Lower lobe of right lung (tissue), 2 donors: ENCODE results near the gene PAPOLA. TPM values are rescaled to one million over a fixed set of nuclear protein-coding genes. Genes with fewer than 3 reads are reported as not detected.

Experiments used
- ATAC-seq, 2 donors: fragments of 200-7000 bp; cut with Tn5 transposase; one replicate each; pipeline ENCODE4 v1.9.1; 2020 to 2022; ENCODE audit warnings: mild to moderate bottlenecking in 2 of 2, moderate library complexity in 2 of 2
- DNase-seq: peaks from one replicate; pipeline ENCODE4 v3.0.0-alpha.2; 2020
- H3K27ac ChIP-seq: fragments of 200-600 bp; one replicate; pipeline ENCODE4 v1.8.0; 2022
- H3K27me3 ChIP-seq: fragments of 200-600 bp; one replicate; pipeline ENCODE4 v1.8.0; 2022; ENCODE audit warnings: low read depth
- H3K36me3 ChIP-seq: fragments of 200-600 bp; one replicate; pipeline ENCODE4 v1.8.0; 2022; ENCODE audit warnings: mild to moderate bottlenecking
- H3K4me1 ChIP-seq: fragments of 200-600 bp; one replicate; pipeline ENCODE4 v1.8.0; 2022
- H3K4me3 ChIP-seq: fragments of 200-600 bp; one replicate; pipeline ENCODE4 v1.8.0; 2022; ENCODE audit warnings: mild to moderate bottlenecking
- H3K9me3 ChIP-seq: fragments of 200-600 bp; one replicate; pipeline ENCODE4 v1.8.0; 2022
- intact Hi-C: fragments of 100-400 bp; cut with DNase I; formaldehyde crosslinking; loops from one replicate; pipeline ENCODE4 v1.11.0; 2022
- total RNA-seq: library from RNA; stranded (reverse); fragmentation: NEBNext Ultra II Directional; extraction: Animal tissue kit (Norgen Biotek cat#: 25700); gene quantifications from one replicate; pipeline ENCODE4 v1.2.1, GENCODE V29; 2021
- TF ChIP-seq, protein P1 (sequence below): fragments of 200-600 bp; IDR thresholded peaks from one replicate; pipeline ENCODE4 v1.8.0; 2022; ENCODE audit warnings: antibody characterized with exemption, mild to moderate bottlenecking
- donor health status: DM: no; HTN: yes; CAD: no; lungs with severe emphysema.

The PAPOLA gene
- total RNA-seq, 1 donor from 2014 or later, result 190 TPM

DNA sequence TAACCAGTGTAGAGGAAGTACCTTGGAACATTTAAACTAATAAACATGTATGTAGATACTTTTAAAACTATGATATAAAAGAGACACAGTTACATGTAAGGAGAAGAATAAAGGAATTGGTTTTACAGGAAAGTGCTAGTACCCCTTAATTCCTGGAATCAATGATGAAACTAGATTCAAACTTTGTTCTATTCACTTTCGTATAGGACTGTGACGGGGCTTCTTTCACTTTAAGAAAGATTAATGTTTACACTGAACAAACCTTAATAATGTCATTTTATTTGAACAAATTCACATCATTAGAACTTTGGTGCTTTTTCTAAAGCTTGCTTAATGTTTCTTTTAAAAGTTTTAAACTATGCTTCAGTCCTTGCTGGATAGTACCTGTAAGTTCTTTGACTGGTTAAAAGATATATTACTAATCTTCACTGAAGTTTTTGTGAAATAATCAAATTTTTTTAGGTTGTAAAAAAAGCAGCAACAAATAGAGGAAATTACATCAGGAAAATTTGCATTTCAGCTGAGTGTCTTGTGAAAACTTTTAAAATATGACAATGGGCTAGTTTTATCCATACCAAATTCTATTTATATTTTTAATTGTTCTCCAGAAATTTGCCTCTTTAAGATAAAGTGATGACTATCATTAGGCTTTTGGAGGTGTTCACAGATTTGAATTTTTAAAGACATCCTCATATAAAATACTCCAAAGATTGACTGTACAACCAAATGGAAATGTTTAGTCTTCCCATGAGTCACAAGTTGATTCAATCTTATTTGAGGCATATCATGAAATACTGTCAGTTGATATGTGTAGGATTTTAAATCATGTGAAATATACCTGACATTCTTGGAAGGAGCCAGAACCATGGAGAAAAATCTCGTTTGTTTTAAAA is 36.2 kb downstream of the PAPOLA start:
- Histone ChIP-seq H3K27ac (no peak overlapping the region), H3K36me3 (peaks cover 57% of the 10 kb centered on the region), H3K4me3 (no peak overlapping the region), H3K27me3 (no peaks in the 10 kb centered on the region), H3K4me1 (no peaks in the 10 kb centered on the region), H3K9me3 (no peaks in the 10 kb centered on the region)
- ATAC-seq, result no peak
- intact Hi-C loops, result no loop called here
- no peak for DNase-seq
- TF ChIP-seq, protein P1, sequence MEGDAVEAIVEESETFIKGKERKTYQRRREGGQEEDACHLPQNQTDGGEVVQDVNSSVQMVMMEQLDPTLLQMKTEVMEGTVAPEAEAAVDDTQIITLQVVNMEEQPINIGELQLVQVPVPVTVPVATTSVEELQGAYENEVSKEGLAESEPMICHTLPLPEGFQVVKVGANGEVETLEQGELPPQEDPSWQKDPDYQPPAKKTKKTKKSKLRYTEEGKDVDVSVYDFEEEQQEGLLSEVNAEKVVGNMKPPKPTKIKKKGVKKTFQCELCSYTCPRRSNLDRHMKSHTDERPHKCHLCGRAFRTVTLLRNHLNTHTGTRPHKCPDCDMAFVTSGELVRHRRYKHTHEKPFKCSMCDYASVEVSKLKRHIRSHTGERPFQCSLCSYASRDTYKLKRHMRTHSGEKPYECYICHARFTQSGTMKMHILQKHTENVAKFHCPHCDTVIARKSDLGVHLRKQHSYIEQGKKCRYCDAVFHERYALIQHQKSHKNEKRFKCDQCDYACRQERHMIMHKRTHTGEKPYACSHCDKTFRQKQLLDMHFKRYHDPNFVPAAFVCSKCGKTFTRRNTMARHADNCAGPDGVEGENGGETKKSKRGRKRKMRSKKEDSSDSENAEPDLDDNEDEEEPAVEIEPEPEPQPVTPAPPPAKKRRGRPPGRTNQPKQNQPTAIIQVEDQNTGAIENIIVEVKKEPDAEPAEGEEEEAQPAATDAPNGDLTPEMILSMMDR, result no peak

DNA sequence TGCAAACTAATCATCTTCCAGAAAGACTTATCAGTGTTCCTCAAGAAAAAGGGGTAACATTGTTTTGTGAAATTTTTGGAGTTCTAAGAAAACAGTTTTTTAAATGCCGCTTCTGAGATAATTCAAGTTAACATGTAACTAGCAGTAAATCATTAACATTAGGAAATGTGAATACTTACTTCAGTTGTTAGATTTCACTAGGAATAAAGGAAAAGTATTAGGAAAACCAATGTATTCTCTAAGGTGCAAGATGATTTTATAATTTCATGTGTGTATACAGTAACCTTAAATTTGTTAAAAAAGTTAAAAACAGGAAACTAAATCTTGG is 36.8 kb downstream of the PAPOLA start:
- H3K27me3 ChIP-seq, result no peaks in the 10 kb centered on the region
- intact Hi-C loops, result no loop called here
- no peak overlapping the region for H3K27ac ChIP-seq
- no peaks in the 10 kb centered on the region for H3K4me1 ChIP-seq
- no peak for DNase-seq
- H3K9me3 ChIP-seq, result no peaks in the 10 kb centered on the region
- peaks cover 56% of the 10 kb centered on the region for H3K36me3 ChIP-seq
- TF ChIP-seq, protein P1, result no peak
- no peak for ATAC-seq
- no peak overlapping the region for H3K4me3 ChIP-seq

DNA sequence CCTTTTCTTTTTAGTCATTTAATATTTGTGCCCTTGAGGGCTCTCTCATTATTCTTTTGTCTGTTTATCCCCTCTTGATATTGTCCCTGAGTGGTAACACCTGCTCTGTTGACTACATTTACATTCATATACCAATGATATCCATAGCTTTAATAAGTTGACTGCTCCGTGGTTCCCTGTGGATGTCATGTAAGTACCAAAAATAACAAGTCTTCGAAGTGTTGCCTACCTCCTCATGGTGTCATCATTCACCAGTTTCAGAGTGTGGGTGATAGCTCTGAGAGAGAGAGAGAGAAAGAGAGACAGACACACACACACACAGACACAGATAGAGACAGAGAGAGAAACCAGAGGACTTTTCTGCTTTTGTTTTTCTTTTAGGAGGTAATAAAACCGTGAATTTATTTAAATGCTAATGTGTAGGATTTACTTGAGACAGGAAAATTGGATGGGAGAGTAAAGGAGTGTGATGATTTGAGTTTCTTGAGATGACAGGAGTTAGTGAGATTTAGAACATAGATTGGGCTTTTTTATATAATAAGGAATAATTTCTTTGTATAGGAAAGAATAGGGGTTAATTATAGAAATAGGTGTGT is 52.2 kb downstream of the PAPOLA start:
- TF ChIP-seq, protein P1, result no peak
- H3K27ac ChIP-seq, result no peak overlapping the region
- DNase-seq (no peak), ATAC-seq (no peak)
- no peak overlapping the region for H3K4me3 ChIP-seq
- intact Hi-C loops, result no loop called here
- H3K36me3 ChIP-seq, result peaks cover 91% of the 10 kb centered on the region
- H3K9me3 ChIP-seq, result no peaks in the 10 kb centered on the region
- no peaks in the 10 kb centered on the region for H3K4me1 ChIP-seq
- H3K27me3 ChIP-seq, result no peaks in the 10 kb centered on the region

DNA sequence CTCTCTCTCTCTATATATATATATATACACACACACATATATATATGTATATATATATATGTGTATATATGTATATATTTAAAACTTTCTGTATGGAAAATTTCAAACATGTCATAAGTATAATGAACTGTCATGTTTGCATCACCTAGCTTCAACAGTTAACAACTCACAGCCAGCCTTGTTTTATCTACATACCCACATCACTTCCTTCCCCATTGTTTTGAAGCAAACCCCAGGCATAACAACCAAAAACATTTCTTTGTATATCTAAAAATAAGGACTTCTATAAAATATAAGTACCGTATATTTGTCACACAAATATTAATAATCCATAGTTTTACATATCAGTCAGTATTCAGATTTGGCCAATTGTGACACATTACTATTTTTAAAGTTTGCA is 57.4 kb downstream of the PAPOLA start:
- H3K27ac ChIP-seq, result no peak overlapping the region
- H3K4me1 ChIP-seq, result no peaks in the 10 kb centered on the region
- no peak overlapping the region for H3K4me3 ChIP-seq
- DNase-seq (no peak), ATAC-seq (no peak)
- H3K36me3 ChIP-seq, result peaks cover 89% of the 10 kb centered on the region
- intact Hi-C loops, result no loop called here
- H3K9me3 ChIP-seq, result no peaks in the 10 kb centered on the region
- no peaks in the 10 kb centered on the region for H3K27me3 ChIP-seq
- TF ChIP-seq, protein P1, result no peak

DNA sequence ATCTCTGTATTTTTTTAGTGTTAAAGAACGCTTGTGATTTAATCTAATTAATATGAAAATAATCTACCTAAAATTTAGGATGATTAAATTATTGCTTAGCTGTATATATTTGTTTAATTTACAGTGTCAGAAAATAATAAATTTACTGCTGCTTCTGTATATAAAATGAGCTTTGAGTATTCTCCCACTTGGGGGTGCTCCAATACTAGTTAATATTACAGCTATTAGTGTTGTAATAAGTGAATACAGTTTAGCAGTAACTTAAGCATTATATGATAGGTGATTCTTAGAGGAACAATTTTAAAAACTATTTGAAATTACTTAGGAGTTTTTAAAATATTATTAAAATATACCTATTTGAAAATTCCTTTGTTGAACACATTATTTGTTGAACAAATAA is 62.2 kb downstream of the PAPOLA start:
- no peak for DNase-seq
- Histone ChIP-seq H3K4me3 (no peak overlapping the region), H3K9me3 (no peaks in the 10 kb centered on the region), H3K4me1 (no peaks in the 10 kb centered on the region), H3K36me3 (peaks cover 76% of the 10 kb centered on the region), H3K27ac (no peak overlapping the region), H3K27me3 (no peaks in the 10 kb centered on the region)
- TF ChIP-seq, protein P1, result no peak
- intact Hi-C loops, result no loop called here
- ATAC-seq, result no peak
